Lower leg skin (tissue), 3 donors: ENCODE measurements around the gene ITGA6.

Experiments used
- CTCF ChIP-seq, 3 donors: fragments of 450-650 bp; IDR thresholded peaks; one replicate each; pipeline ENCODE4 v1.5.1; 2016; ENCODE audit warnings: antibody characterized with exemption in 3 of 3, mild to moderate bottlenecking in 3 of 3, moderate library complexity in 2 of 3
- POLR2A ChIP-seq, 2 donors: fragments of 450-650 bp; IDR thresholded peaks; one replicate each; pipeline ENCODE4 v1.6.1; 2016 to 2017; ENCODE audit warnings: antibody characterized with exemption in 2 of 2, mild to moderate bottlenecking in 1 of 2, moderate library complexity in 1 of 2

GRCh38 chr2:172552547-172553291, 125.3 kb downstream of the ITGA6 start:
- no peak for TF ChIP-seq CTCF (IDR thresholded peaks at IDR 0.05)
- TF ChIP-seq POLR2A (IDR thresholded peaks at IDR 0.05) = no peak
